ENCODE measurements around the gene OGFR.

The OGFR gene

GRCh38 chr20:62805155-62805710, 598 bp downstream of the OGFR start:
- TF ChIP-seq, protein P1, sequence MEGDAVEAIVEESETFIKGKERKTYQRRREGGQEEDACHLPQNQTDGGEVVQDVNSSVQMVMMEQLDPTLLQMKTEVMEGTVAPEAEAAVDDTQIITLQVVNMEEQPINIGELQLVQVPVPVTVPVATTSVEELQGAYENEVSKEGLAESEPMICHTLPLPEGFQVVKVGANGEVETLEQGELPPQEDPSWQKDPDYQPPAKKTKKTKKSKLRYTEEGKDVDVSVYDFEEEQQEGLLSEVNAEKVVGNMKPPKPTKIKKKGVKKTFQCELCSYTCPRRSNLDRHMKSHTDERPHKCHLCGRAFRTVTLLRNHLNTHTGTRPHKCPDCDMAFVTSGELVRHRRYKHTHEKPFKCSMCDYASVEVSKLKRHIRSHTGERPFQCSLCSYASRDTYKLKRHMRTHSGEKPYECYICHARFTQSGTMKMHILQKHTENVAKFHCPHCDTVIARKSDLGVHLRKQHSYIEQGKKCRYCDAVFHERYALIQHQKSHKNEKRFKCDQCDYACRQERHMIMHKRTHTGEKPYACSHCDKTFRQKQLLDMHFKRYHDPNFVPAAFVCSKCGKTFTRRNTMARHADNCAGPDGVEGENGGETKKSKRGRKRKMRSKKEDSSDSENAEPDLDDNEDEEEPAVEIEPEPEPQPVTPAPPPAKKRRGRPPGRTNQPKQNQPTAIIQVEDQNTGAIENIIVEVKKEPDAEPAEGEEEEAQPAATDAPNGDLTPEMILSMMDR (conservative IDR thresholded peaks at IDR 0.05; ENCODE audit: low read depth, low read length), result no peak
- H3K4me1 ChIP-seq (ENCODE audit: low read depth, poor library complexity, severe bottlenecking), result peaks cover 17% of the 10 kb centered on the region
- H3K36me3 ChIP-seq (ENCODE audit: insufficient read depth), result no peaks in the 10 kb centered on the region; the same call in 1 of the 2 replicates
- peak overlapping the region; percentile 48 for H3K27ac ChIP-seq
- no peaks in the 10 kb centered on the region for H3K27me3 ChIP-seq (ENCODE audit: insufficient read depth, low read depth)
- no peaks in the 10 kb centered on the region for H4K20me1 ChIP-seq (ENCODE audit: insufficient read depth)
- H2AFZ ChIP-seq (ENCODE audit: low read depth), result peak overlapping the region; percentile 52; the same call in 1 of the 2 replicates
- no peak overlapping the region for H3K4me3 ChIP-seq (IDR thresholded peaks at IDR 0.05; ENCODE audit: insufficient read depth, low read depth, low read length)
- peak overlapping the region; percentile 80 for H3K9ac ChIP-seq
- peak overlapping the region; percentile 92 for H3K4me2 ChIP-seq
- peaks cover 24% of the 10 kb centered on the region for H3K79me2 ChIP-seq (ENCODE audit: insufficient read depth, low read depth)

GRCh38 chr20:62805711-62806382, 1.2 kb downstream of the OGFR start:
- Histone ChIP-seq H3K79me2 (ENCODE audit: insufficient read depth, low read depth) (peaks cover 24% of the 10 kb centered on the region), H3K4me1 (ENCODE audit: low read depth, poor library complexity, severe bottlenecking) (peaks cover 17% of the 10 kb centered on the region), H3K27ac (no peak overlapping the region), H3K4me2 (peak overlapping the region; percentile 92), H2AFZ (ENCODE audit: low read depth) (no peak overlapping the region), H4K20me1 (ENCODE audit: insufficient read depth) (no peaks in the 10 kb centered on the region), H3K27me3 (ENCODE audit: insufficient read depth, low read depth) (no peaks in the 10 kb centered on the region), H3K36me3 (ENCODE audit: insufficient read depth) (no peaks in the 10 kb centered on the region; the same call in 1 of the 2 replicates), H3K4me3 (IDR thresholded peaks at IDR 0.05; ENCODE audit: insufficient read depth, low read depth, low read length) (no peak overlapping the region), H3K9ac (peak overlapping the region; percentile 80; the same call in 1 of the 2 replicates)
- TF ChIP-seq, protein P1 (conservative IDR thresholded peaks at IDR 0.05; ENCODE audit: low read depth, low read length), result no peak

DNA sequence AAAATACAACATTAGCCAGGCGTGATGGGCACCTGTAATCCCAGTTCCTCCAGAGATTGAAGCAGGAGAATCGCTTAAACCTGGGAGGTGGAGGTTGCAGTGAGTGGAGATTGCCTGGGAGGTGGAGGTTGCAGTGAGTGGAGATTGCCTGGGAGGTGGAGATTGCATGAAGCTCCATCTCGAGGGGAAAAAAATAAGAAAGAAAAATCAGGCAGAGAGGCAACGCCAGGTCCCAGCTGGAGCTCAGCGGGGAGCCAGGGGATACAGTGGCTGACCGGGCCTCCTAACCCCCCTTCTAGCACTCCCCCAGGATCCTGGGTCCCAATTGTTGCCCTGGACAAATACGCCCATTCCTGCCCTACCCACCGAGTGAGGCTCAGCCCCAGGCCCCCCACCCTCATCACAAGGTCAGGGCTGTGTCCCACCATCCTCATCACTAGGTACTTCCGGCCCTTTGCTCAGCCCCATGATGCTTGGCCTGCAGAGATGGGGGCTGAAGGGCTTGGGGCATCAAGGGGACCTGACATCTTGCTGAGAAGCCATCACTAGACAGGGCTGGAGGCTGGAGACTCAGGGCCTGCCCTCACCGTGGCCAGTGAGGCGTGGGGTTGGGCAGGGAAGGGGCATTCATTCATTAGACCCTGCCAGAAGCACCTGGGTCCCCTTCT, 1.9 kb downstream of the OGFR start:
- peak overlapping the region; percentile 92 for H3K4me2 ChIP-seq
- H4K20me1 ChIP-seq (ENCODE audit: insufficient read depth), result no peaks in the 10 kb centered on the region
- no peak overlapping the region for H3K9ac ChIP-seq
- peaks cover 17% of the 10 kb centered on the region for H3K4me1 ChIP-seq (ENCODE audit: low read depth, poor library complexity, severe bottlenecking)
- no peak overlapping the region for H3K4me3 ChIP-seq (IDR thresholded peaks at IDR 0.05; ENCODE audit: insufficient read depth, low read depth, low read length)
- peaks cover 24% of the 10 kb centered on the region for H3K79me2 ChIP-seq (ENCODE audit: insufficient read depth, low read depth)
- no peaks in the 10 kb centered on the region; the same call in 1 of the 2 replicates for H3K36me3 ChIP-seq (ENCODE audit: insufficient read depth)
- H3K27ac ChIP-seq, result no peak overlapping the region
- no peak overlapping the region for H2AFZ ChIP-seq (ENCODE audit: low read depth)
- TF ChIP-seq, protein P1 (conservative IDR thresholded peaks at IDR 0.05; ENCODE audit: low read depth, low read length), result no peak
- H3K27me3 ChIP-seq (ENCODE audit: insufficient read depth, low read depth), result no peaks in the 10 kb centered on the region

GRCh38 chr20:62807444-62808210, 3.0 kb downstream of the OGFR start:
- Histone ChIP-seq H3K27ac (no peak overlapping the region), H3K4me1 (ENCODE audit: low read depth, poor library complexity, severe bottlenecking) (peaks cover 17% of the 10 kb centered on the region), H3K4me2 (no peak overlapping the region), H3K79me2 (ENCODE audit: insufficient read depth, low read depth) (peaks cover 24% of the 10 kb centered on the region), H2AFZ (ENCODE audit: low read depth) (no peak overlapping the region), H3K36me3 (ENCODE audit: insufficient read depth) (no peaks in the 10 kb centered on the region; the same call in 1 of the 2 replicates), H4K20me1 (ENCODE audit: insufficient read depth) (no peaks in the 10 kb centered on the region), H3K9ac (no peak overlapping the region), H3K27me3 (ENCODE audit: insufficient read depth, low read depth) (no peaks in the 10 kb centered on the region), H3K4me3 (IDR thresholded peaks at IDR 0.05; ENCODE audit: insufficient read depth, low read depth, low read length) (no peak overlapping the region)
- TF ChIP-seq, protein P1 (conservative IDR thresholded peaks at IDR 0.05; ENCODE audit: low read depth, low read length), result no peak

Data from KMS-11 (cell line).